Hepatocyte (in vitro differentiated cells): ENCODE results near the gene METTL6.

ENCODE experiments used
- EZH2 ChIP-seq: fragments of 200-600 bp; sonication (generic); IDR thresholded peaks from 2 replicates; pipeline ENCODE4 v1.6.1; 2016; ENCODE audit warnings: antibody characterized with exemption, mild to moderate bottlenecking, borderline replicate concordance
- EZH2phosphoT487 ChIP-seq: fragments of 200-600 bp; sonication (generic); IDR thresholded peaks from one replicate; pipeline ENCODE4 v1.6.1; 2018; ENCODE audit warnings: antibody characterized with exemption, mild to moderate bottlenecking, low read depth, moderate library complexity; ENCODE audit not compliant: unreplicated experiment, severe bottlenecking
- TF ChIP-seq, protein P1 (sequence below): fragments of 200-600 bp; sonication (generic); IDR thresholded peaks from 2 replicates; pipeline ENCODE4 v1.5.1; 2016; ENCODE audit warnings: antibody characterized with exemption, mild to moderate bottlenecking; ENCODE audit not compliant: poor library complexity

- TF ChIP-seq, protein P1, sequence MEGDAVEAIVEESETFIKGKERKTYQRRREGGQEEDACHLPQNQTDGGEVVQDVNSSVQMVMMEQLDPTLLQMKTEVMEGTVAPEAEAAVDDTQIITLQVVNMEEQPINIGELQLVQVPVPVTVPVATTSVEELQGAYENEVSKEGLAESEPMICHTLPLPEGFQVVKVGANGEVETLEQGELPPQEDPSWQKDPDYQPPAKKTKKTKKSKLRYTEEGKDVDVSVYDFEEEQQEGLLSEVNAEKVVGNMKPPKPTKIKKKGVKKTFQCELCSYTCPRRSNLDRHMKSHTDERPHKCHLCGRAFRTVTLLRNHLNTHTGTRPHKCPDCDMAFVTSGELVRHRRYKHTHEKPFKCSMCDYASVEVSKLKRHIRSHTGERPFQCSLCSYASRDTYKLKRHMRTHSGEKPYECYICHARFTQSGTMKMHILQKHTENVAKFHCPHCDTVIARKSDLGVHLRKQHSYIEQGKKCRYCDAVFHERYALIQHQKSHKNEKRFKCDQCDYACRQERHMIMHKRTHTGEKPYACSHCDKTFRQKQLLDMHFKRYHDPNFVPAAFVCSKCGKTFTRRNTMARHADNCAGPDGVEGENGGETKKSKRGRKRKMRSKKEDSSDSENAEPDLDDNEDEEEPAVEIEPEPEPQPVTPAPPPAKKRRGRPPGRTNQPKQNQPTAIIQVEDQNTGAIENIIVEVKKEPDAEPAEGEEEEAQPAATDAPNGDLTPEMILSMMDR = no peak
- TF ChIP-seq EZH2 = no peak
- TF ChIP-seq EZH2phosphoT487 = no peak
Measured at GRCh38 chr3:15368561-15369135, 58.7 kb downstream of the METTL6 start.
